Activated CD4-positive, CD25-positive, alpha-beta regulatory T cell (primary cell): Measurements from ENCODE around the gene IGSF9B.

Source experiments
- DNase-seq, 4 experiments: peaks; one replicate each; lab custom pipeline; 2025; lab: John Stamatoyannopoulos, UW

The IGSF9B gene

DNA sequence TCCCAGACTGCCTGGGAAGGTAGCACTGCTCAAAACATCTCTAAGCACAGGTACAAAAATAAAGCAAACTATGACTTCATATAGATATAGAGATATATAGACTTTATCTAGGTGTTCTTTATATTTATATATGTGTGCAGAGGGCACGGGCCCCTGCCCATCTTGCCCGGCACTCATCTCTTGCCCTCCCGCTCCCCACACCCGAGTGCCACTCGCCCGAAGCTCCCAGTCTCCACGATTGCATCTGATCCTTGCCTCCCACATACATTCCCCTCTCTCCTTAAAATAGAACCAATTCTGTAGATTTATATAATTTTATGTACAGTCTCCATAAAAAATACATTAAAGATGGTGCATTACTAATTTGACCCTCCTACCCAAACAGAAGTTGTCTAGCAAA, 55.5 kb downstream of the IGSF9B start:
- DNase-seq = no peak

GRCh38 chr11:133900176-133901105, 56.3 kb downstream of the IGSF9B start:
- DNase-seq = no peak

GRCh38 chr11:133898770-133899115, 58.0 kb downstream of the IGSF9B start:
- DNase-seq = no peak

GRCh38 chr11:133898031-133898769, 58.6 kb downstream of the IGSF9B start:
- no peak for DNase-seq

DNA sequence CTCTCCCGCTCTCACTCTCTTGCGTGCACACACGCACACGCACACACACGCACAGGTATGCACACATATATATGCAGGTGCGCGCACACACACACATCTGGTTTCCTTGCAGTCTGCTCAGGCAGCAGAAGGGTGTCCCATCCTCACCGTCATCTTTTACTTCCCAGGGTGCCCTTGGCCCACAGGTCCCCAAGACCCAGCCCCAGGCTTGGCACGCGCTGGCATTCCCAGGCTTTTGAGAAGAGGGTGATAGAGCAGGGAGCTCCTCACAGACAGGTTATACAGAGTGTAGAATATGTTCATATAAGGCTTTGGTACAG, 59.5 kb downstream of the IGSF9B start:
- DNase-seq = no peak

- DNase-seq = no peak
Observed at GRCh38 chr11:133896642-133897330, 60.0 kb downstream of the IGSF9B start.

DNA sequence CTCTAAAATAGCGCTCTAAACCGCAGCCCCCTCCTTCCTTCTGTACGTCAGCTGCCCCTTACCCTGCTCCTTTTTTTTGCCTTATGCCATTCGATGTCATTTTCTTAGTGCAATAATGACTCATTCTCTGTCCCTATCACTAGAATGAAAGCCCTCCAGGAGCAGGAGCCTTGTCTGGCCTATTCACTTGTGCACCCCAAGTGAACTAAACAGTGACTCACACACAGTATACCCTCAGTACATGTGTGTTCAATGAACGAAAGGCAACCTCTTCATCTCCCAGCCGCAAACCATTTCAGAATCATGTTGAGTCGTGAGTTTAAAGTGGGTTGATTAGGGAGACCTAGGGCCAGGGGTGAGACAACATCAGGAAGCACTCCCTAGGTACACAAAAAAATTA, 60.7 kb downstream of the IGSF9B start:
- no peak for DNase-seq

DNA sequence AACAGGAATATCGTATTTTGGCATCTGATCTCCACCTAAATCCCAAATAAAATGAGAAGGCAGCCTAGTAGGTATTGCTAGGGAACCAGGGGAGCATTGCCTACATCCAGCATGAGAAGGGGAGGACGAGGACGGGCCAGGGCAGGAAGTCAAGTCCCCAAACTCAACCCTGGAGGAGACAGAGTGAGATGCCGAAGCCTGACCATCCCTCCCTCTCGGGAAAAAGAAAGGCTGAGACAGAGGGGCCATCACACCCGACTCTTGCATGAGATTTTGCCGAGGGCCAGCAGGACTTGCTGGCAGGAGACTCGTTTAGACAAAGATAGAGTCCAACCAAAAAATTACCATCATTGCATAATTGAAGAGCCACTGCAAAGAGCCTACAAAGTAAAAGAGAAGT, 61.2 kb downstream of the IGSF9B start:
- no peak for DNase-seq

DNA sequence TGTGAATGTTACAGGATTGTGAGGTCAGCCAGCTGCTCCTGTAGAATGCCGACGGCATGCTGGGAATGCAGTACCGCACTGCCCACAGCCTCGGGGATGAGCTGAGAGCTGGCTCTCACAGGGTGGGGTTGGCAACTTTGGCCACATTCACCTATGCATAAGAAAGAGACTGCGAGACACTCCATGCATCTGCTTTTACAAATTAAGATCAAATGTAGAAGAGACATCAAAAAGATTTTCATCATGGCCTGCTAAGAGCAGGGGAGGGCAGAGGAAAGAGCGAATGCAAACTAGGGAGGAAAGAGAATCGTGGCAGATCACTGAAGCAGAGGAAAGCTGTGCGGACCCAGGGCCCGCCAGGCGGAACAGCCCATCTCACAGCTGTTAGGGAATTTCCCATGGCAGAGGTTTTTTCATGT, 61.7 kb downstream of the IGSF9B start:
- DNase-seq = no peak

- DNase-seq = no peak
Observed at GRCh38 chr11:133893381-133893780, 63.4 kb downstream of the IGSF9B start.

DNA sequence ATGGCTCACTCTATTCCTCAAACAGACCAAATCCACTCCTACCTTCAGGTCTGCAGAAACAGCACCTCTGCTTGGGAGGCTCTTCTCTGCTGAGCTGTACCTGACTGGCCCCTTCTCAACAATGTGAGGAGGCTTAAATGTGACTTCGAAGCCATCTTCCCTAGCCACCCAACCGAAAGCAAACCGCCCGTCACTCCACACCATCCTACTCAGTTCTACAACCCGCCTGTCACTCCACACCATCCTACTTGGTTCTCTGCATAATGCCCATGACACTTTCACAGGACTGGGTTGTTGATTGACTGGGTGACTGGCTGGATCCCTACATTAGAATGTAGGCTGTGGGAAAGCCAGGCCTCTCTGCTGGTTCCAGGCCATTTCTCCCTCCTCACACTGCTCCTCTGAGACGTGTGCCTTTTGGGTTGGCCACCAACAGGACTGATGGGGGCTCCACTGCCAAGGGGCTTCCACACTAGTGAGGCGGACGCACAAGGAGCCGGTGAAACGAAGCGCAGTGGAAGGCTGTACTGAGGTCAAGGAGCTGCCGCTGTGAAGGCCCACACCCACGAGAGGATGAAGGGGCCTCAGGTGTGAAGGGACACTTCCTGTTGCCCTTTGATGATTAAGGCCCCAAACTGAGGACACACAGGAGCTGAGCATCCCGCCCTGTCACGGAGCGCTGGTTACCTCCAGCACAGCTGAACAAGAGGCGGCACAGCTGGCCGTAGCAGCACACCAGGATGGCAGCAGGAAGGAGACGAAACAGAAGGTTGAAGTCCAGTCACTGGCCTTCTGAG, 64.0 kb downstream of the IGSF9B start:
- no peak for DNase-seq

- DNase-seq = no peak
Observed at GRCh38 chr11:133892126-133892525, 64.6 kb downstream of the IGSF9B start.

- no peak for DNase-seq
Observed at GRCh38 chr11:133889893-133890292, 66.9 kb downstream of the IGSF9B start.

GRCh38 chr11:133889188-133889587, 67.6 kb downstream of the IGSF9B start:
- DNase-seq = no peak

DNA sequence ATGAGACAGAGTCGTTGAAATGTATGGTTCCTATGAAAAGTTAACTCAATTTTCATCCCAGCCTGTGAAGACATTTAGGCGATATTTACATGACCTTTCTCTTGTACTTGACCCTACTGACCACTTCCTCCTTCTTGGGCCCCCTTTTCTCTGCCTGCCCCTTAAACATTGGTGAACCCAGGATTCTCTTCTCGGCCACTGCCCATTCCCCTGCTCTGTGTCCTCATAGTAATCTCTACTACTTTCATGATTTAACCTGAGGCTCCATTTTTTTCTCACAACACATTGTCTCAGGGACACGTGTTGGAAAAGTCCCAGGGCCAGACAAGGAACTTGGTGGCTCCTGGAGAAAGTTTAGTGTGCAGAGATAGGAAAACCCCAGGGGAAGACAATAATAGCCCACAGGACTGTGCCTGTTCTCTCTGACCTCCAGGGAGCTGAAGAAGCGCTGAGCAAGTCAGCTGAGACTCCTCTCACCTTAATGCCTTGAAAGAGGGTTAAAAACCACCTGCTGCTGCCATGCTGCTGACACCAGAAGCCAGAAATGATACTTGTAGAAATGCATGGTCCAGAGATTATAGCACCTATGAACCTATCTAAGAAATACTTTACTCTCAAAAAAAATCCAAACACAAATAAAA, 69.0 kb downstream of the IGSF9B start:
- DNase-seq = no peak

GRCh38 chr11:133886029-133886428, 70.7 kb downstream of the IGSF9B start:
- no peak for DNase-seq

GRCh38 chr11:133872160-133872559, 84.6 kb downstream of the IGSF9B start:
- DNase-seq = no peak

GRCh38 chr11:133867456-133867855, 89.3 kb downstream of the IGSF9B start:
- DNase-seq = no peak

- no peak for DNase-seq
Observed at GRCh38 chr11:133865466-133865865, 91.3 kb downstream of the IGSF9B start.

DNA sequence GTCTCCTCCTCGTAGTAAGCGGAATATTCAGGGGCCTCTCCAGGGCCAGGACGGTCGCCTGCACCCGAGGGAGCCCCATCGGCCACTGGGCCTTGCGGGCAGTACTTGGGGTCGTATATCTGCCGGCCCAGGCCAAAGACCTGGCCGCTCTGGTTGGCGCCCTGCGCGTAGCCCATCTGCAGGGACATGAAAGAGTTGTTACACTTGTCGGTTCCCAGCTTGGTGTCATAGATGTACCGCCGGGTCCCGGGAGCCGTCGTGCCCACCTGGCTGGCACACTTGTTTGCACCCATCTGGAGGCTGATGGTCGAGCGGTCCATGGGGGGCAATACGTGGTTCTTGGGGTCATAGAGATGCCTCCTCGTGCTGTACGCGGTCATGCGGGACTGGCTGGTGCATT, 92.0 kb downstream of the IGSF9B start:
- DNase-seq = no peak

- no peak for DNase-seq
Observed at GRCh38 chr11:133860151-133860550, 96.6 kb downstream of the IGSF9B start.
